WTC11 (cell line): ENCODE results near the gene CDH6. TPM values are rescaled to one million over a fixed set of nuclear protein-coding genes. Genes with fewer than 3 reads are reported as not detected.

Experiments used
- ATAC-seq: fragments of 200-7000 bp; cut with Tn5 transposase; 2 replicates; pipeline ENCODE4 v1.10.0; 2021; ENCODE audit warnings: mild to moderate bottlenecking, moderate library complexity
- CTCF ChIA-PET: fragments of 300-600 bp; sonication (Branson Sonifier 250); formaldehyde crosslinking; loops from one replicate; lab custom pipeline; 2021; ENCODE audit warnings: antibody characterized with exemption; lab: Charles Lee
- POLR2A ChIA-PET: fragments of 350-600 bp; sonication (Branson Sonifier 250); formaldehyde crosslinking; loops from one replicate; lab custom pipeline; 2021; ENCODE audit warnings: antibody characterized with exemption; lab: Charles Lee
- DNase-seq: peaks from one replicate; pipeline ENCODE4 v3.0.0; 2021; ENCODE audit warnings: low spot score
- H3K27ac Mint-ChIP-seq: 2 replicates; pipeline ENCODE4 v1.8.0; 2021; ENCODE audit warnings: mixed read lengths
- H3K27me3 Mint-ChIP-seq: 2 replicates; pipeline ENCODE4 v1.8.0; 2021; ENCODE audit warnings: low read depth, mild to moderate bottlenecking, moderate library complexity, mixed read lengths
- H3K36me3 Mint-ChIP-seq: 2 replicates; pipeline ENCODE4 v1.8.0; 2021; ENCODE audit warnings: mixed read lengths
- H3K4me1 Mint-ChIP-seq: 2 replicates; pipeline ENCODE4 v1.8.0; 2022; ENCODE audit warnings: mixed read lengths
- H3K4me3 Mint-ChIP-seq: 2 replicates; pipeline ENCODE4 v1.8.0; 2021; ENCODE audit warnings: mild to moderate bottlenecking, moderate library complexity, mixed read lengths
- H3K9me3 Mint-ChIP-seq: 2 replicates; pipeline ENCODE4 v1.8.0; 2021; ENCODE audit warnings: mixed read lengths
- ATF6 ChIP-seq: sonication (generic); formaldehyde crosslinking; IDR thresholded peaks from 2 replicates; pipeline ENCODE4 v1.8.1; 2023; ENCODE audit warnings: mild to moderate bottlenecking, missing genetic modification reagents
- JUN ChIP-seq: sonication (generic); formaldehyde crosslinking; IDR thresholded peaks from 2 replicates; pipeline ENCODE4 v1.8.0; 2023; ENCODE audit warnings: mild to moderate bottlenecking, missing genetic modification reagents
- KAT7 ChIP-seq: sonication (generic); formaldehyde crosslinking; IDR thresholded peaks from 2 replicates; pipeline ENCODE4 v1.8.1; 2023; ENCODE audit warnings: missing genetic modification reagents, mild to moderate bottlenecking, borderline replicate concordance
- MLX ChIP-seq: sonication (generic); formaldehyde crosslinking; IDR thresholded peaks from 2 replicates; pipeline ENCODE4 v1.8.1; 2023; ENCODE audit warnings: mild to moderate bottlenecking, missing genetic modification reagents, moderate library complexity
- RELA ChIP-seq: sonication (generic); formaldehyde crosslinking; IDR thresholded peaks from 2 replicates; pipeline ENCODE4 v1.8.1; 2022; ENCODE audit warnings: missing genetic modification reagents, mild to moderate bottlenecking, borderline replicate concordance
- RORB ChIP-seq: fragments of 250-450 bp; sonication (Bioruptor Pico); IDR thresholded peaks from 2 replicates; pipeline ENCODE4 v1.9.0; 2021; ENCODE audit warnings: mild to moderate bottlenecking
- SMAD4 ChIP-seq: sonication (generic); formaldehyde crosslinking; IDR thresholded peaks from 2 replicates; pipeline ENCODE4 v1.8.0; 2022; ENCODE audit warnings: mild to moderate bottlenecking, missing genetic modification reagents
- TP53 ChIP-seq: sonication (generic); formaldehyde crosslinking; IDR thresholded peaks from 2 replicates; pipeline ENCODE4 v1.8.1; 2023; ENCODE audit warnings: mild to moderate bottlenecking, missing genetic modification reagents
- total RNA-seq: library from RNA; stranded (reverse); gene quantifications from 3 replicates; pipeline ENCODE4 v1.2.3, GENCODE V29; 2021
- TF ChIP-seq, protein P1 (sequence below): sonication (generic); formaldehyde crosslinking; IDR thresholded peaks from 2 replicates; pipeline ENCODE4 v1.8.1; 2022; ENCODE audit warnings: mild to moderate bottlenecking, missing genetic modification reagents, moderate library complexity, borderline replicate concordance
- TF ChIP-seq, protein P2 (sequence below): sonication (generic); formaldehyde crosslinking; IDR thresholded peaks from 2 replicates; pipeline ENCODE4 v1.8.0; 2023; ENCODE audit warnings: mild to moderate bottlenecking, missing genetic modification reagents
- TF ChIP-seq, protein P3 (sequence below): sonication (generic); formaldehyde crosslinking; IDR thresholded peaks from 2 replicates; pipeline ENCODE4 v1.8.1; 2022; ENCODE audit warnings: low read depth, missing genetic modification reagents, borderline replicate concordance
- TF ChIP-seq, protein P4 (sequence below): fragments of 200-600 bp; IDR thresholded peaks from 2 replicates; pipeline ENCODE4 v1.8.0; 2022; ENCODE audit warnings: antibody characterized with exemption
- TF ChIP-seq, protein P5 (sequence below): sonication (generic); formaldehyde crosslinking; IDR thresholded peaks from 2 replicates; pipeline ENCODE4 v1.8.1; 2023; ENCODE audit warnings: mild to moderate bottlenecking, missing genetic modification reagents, moderate library complexity
- TF ChIP-seq, protein P6 (sequence below): sonication (generic); formaldehyde crosslinking; IDR thresholded peaks from 2 replicates; pipeline ENCODE4 v1.8.1; 2022; ENCODE audit warnings: missing genetic modification reagents, borderline replicate concordance
- TF ChIP-seq, protein P7 (sequence below): sonication (generic); formaldehyde crosslinking; IDR thresholded peaks from 2 replicates; pipeline ENCODE4 v1.8.0; 2023; ENCODE audit warnings: missing genetic modification reagents, mild to moderate bottlenecking, borderline replicate concordance

Gene CDH6
- total RNA-seq, 1 experiment from 2014 or later: 2.6 TPM

DNA sequence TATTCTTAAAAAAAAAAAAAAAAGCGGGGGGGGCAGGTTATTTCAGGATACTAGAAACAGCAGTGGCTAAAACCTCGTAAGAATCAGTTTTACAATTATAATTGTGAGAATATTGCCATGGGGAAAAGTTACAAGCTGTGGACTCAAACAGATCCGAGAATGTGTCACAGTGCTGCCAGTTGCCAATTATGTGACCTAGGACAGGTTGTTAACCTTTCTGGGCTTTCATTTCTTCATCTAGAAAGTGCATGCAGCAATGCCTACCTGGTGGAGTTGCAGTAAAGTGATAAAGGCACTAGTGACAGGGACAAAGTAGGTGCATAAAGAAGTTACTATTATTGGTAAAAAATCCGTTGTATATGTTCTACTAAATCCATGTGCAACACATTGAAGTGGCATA, 75.8 kb downstream of the CDH6 start (continued):
- TF ChIP-seq, protein P1, sequence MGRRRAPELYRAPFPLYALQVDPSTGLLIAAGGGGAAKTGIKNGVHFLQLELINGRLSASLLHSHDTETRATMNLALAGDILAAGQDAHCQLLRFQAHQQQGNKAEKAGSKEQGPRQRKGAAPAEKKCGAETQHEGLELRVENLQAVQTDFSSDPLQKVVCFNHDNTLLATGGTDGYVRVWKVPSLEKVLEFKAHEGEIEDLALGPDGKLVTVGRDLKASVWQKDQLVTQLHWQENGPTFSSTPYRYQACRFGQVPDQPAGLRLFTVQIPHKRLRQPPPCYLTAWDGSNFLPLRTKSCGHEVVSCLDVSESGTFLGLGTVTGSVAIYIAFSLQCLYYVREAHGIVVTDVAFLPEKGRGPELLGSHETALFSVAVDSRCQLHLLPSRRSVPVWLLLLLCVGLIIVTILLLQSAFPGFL (CRISPR knock-in tag): no peak
- TF ChIP-seq ATF6 (CRISPR knock-in tag) (no peak), MLX (CRISPR knock-in tag) (no peak), SMAD4 (CRISPR knock-in tag) (no peak), RORB (CRISPR knock-in tag) (no peak), RELA (no peak), KAT7 (CRISPR knock-in tag) (no peak)
- TF ChIP-seq, protein P2, sequence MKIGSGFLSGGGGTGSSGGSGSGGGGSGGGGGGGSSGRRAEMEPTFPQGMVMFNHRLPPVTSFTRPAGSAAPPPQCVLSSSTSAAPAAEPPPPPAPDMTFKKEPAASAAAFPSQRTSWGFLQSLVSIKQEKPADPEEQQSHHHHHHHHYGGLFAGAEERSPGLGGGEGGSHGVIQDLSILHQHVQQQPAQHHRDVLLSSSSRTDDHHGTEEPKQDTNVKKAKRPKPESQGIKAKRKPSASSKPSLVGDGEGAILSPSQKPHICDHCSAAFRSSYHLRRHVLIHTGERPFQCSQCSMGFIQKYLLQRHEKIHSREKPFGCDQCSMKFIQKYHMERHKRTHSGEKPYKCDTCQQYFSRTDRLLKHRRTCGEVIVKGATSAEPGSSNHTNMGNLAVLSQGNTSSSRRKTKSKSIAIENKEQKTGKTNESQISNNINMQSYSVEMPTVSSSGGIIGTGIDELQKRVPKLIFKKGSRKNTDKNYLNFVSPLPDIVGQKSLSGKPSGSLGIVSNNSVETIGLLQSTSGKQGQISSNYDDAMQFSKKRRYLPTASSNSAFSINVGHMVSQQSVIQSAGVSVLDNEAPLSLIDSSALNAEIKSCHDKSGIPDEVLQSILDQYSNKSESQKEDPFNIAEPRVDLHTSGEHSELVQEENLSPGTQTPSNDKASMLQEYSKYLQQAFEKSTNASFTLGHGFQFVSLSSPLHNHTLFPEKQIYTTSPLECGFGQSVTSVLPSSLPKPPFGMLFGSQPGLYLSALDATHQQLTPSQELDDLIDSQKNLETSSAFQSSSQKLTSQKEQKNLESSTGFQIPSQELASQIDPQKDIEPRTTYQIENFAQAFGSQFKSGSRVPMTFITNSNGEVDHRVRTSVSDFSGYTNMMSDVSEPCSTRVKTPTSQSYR (CRISPR knock-in tag): no peak

- TF ChIP-seq, protein P3, sequence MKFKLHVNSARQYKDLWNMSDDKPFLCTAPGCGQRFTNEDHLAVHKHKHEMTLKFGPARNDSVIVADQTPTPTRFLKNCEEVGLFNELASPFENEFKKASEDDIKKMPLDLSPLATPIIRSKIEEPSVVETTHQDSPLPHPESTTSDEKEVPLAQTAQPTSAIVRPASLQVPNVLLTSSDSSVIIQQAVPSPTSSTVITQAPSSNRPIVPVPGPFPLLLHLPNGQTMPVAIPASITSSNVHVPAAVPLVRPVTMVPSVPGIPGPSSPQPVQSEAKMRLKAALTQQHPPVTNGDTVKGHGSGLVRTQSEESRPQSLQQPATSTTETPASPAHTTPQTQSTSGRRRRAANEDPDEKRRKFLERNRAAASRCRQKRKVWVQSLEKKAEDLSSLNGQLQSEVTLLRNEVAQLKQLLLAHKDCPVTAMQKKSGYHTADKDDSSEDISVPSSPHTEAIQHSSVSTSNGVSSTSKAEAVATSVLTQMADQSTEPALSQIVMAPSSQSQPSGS (CRISPR knock-in tag): no peak
- TF ChIP-seq, protein P4, sequence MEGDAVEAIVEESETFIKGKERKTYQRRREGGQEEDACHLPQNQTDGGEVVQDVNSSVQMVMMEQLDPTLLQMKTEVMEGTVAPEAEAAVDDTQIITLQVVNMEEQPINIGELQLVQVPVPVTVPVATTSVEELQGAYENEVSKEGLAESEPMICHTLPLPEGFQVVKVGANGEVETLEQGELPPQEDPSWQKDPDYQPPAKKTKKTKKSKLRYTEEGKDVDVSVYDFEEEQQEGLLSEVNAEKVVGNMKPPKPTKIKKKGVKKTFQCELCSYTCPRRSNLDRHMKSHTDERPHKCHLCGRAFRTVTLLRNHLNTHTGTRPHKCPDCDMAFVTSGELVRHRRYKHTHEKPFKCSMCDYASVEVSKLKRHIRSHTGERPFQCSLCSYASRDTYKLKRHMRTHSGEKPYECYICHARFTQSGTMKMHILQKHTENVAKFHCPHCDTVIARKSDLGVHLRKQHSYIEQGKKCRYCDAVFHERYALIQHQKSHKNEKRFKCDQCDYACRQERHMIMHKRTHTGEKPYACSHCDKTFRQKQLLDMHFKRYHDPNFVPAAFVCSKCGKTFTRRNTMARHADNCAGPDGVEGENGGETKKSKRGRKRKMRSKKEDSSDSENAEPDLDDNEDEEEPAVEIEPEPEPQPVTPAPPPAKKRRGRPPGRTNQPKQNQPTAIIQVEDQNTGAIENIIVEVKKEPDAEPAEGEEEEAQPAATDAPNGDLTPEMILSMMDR: peak; percentile 81
- TF ChIP-seq, protein P5, sequence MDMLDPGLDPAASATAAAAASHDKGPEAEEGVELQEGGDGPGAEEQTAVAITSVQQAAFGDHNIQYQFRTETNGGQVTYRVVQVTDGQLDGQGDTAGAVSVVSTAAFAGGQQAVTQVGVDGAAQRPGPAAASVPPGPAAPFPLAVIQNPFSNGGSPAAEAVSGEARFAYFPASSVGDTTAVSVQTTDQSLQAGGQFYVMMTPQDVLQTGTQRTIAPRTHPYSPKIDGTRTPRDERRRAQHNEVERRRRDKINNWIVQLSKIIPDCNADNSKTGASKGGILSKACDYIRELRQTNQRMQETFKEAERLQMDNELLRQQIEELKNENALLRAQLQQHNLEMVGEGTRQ (CRISPR knock-in tag): peak; percentile 40; the same call in 1 of the 2 replicates
- Mint-ChIP-seq H3K9me3 (no peaks in the 10 kb centered on the region; the same call in 1 of the 2 replicates), H3K4me1 (peaks cover 41% of the 10 kb centered on the region), H3K27me3 (no peaks in the 10 kb centered on the region), H3K27ac (no peak overlapping the region), H3K36me3 (no peaks in the 10 kb centered on the region), H3K4me3 (no peak overlapping the region)
- ChIA-PET POLR2A (no interaction called here), CTCF (interaction anchor here (0.5 to 4.8 kb wide), 46 partner anchors 9 to 1230 kb away, joined by 3 to 43 read pairs (median 4); partner anchors contain the start of genes C5orf22, CDH6 and DROSHA)
- no peak for DNase-seq
- ATAC-seq: no peak
Measured at GRCh38 chr5:31270396-31270795, 76.9 kb downstream of the CDH6 start.

DNA sequence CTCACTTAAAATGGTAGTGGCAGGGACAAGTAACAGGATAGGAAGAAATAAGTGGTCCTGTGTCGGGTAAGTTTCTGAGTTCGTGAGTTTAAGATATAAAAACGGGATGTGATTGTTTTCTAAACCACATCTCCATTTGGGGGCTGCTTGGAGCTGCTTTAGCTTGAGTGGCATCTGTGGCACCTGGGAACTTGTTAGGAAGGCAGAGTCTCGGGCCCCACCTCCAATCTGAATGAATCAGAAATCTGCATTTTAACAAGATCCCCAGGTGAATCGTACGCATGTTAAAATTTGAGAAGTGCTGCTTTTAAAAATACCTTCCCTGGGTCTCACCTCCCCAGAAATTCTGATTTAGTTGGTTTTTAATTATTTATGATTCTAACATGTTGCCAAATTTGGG, 78.1 kb downstream of the CDH6 start:
- no peak for DNase-seq
- no peak overlapping the region for H3K27ac Mint-ChIP-seq
- ChIA-PET CTCF (interaction anchor here (2.0 to 4.8 kb wide), 4 partner anchors 12 to 39 kb away, joined by 11 to 43 read pairs (median 26); no protein-coding TSS in a partner anchor), POLR2A (no interaction called here)
- no peak; the same call in 1 of the 2 replicates for ATAC-seq
- H3K27me3 Mint-ChIP-seq: no peaks in the 10 kb centered on the region
- peaks cover 3% of the 10 kb centered on the region; the same call in 1 of the 2 replicates for H3K36me3 Mint-ChIP-seq
- peaks cover 3% of the 10 kb centered on the region for H3K9me3 Mint-ChIP-seq
- H3K4me3 Mint-ChIP-seq: no peak overlapping the region
- H3K4me1 Mint-ChIP-seq: peaks cover 41% of the 10 kb centered on the region
- TF ChIP-seq JUN (CRISPR knock-in tag) (no peak), TP53 (CRISPR knock-in tag) (no peak)
- TF ChIP-seq, protein P6, sequence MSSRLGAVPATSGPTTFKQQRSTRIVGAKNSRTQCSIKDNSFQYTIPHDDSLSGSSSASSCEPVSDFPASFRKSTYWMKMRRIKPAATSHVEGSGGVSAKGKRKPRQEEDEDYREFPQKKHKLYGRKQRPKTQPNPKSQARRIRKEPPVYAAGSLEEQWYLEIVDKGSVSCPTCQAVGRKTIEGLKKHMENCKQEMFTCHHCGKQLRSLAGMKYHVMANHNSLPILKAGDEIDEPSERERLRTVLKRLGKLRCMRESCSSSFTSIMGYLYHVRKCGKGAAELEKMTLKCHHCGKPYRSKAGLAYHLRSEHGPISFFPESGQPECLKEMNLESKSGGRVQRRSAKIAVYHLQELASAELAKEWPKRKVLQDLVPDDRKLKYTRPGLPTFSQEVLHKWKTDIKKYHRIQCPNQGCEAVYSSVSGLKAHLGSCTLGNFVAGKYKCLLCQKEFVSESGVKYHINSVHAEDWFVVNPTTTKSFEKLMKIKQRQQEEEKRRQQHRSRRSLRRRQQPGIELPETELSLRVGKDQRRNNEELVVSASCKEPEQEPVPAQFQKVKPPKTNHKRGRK: no peak
- TF ChIP-seq, protein P7, sequence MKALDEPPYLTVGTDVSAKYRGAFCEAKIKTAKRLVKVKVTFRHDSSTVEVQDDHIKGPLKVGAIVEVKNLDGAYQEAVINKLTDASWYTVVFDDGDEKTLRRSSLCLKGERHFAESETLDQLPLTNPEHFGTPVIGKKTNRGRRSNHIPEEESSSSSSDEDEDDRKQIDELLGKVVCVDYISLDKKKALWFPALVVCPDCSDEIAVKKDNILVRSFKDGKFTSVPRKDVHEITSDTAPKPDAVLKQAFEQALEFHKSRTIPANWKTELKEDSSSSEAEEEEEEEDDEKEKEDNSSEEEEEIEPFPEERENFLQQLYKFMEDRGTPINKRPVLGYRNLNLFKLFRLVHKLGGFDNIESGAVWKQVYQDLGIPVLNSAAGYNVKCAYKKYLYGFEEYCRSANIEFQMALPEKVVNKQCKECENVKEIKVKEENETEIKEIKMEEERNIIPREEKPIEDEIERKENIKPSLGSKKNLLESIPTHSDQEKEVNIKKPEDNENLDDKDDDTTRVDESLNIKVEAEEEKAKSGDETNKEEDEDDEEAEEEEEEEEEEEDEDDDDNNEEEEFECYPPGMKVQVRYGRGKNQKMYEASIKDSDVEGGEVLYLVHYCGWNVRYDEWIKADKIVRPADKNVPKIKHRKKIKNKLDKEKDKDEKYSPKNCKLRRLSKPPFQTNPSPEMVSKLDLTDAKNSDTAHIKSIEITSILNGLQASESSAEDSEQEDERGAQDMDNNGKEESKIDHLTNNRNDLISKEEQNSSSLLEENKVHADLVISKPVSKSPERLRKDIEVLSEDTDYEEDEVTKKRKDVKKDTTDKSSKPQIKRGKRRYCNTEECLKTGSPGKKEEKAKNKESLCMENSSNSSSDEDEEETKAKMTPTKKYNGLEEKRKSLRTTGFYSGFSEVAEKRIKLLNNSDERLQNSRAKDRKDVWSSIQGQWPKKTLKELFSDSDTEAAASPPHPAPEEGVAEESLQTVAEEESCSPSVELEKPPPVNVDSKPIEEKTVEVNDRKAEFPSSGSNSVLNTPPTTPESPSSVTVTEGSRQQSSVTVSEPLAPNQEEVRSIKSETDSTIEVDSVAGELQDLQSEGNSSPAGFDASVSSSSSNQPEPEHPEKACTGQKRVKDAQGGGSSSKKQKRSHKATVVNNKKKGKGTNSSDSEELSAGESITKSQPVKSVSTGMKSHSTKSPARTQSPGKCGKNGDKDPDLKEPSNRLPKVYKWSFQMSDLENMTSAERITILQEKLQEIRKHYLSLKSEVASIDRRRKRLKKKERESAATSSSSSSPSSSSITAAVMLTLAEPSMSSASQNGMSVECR (CRISPR knock-in tag): no peak
